Spleen (tissue), 7 donors: ENCODE measurements around the gene RPS27A.

Experiments used
- CTCF ChIP-seq, 11 experiments: fragments of 200-600 bp in 7 of 11; fragments of 450-650 bp in 4 of 11; sonication (generic) in 4 of 11; IDR thresholded peaks in 8 of 11; conservative IDR thresholded peaks in 3 of 11; 1 replicate in 7 of 11; 2 replicates in 4 of 11; pipeline versions ENCODE4 v1.4.0 to v1.8.0; 2016 to 2021; ENCODE audit warnings: antibody characterized with exemption in 11 of 11, inconsistent platforms in 4 of 11, mild to moderate bottlenecking in 1 of 11
- POLR2A ChIP-seq, 3 donors: fragments of 450-650 bp; IDR thresholded peaks; one replicate each; pipeline ENCODE4 v1.5.1; 2017; ENCODE audit warnings: antibody characterized with exemption in 3 of 3, mild to moderate bottlenecking in 1 of 3
- donor health status: DM: no; HTN: no; CAD: no; lungs with moderate emphysema.
- donor health status: DM: no; HTN: no; CAD: no.
- donor health status: DM: no; HTN: no; CAD: no.

DNA sequence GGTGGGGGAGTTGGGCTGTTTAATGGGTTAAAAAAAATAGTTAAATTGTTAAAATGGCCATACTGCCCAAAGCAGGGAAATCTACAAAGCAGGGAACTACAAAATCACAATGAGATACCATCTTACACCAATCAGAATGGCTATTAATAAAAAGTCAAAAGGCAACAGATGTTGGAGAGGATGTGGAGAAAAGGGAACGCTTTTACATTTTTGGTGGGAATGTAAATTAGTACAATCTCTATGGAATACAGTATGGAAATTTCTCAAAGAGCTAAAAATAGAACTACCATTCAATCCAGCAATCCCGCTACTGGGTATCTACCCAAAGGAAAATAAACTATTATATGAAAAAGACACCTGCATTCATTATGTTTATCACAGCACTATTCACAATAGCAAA, 27.5 kb upstream of the RPS27A start:
- TF ChIP-seq CTCF (IDR thresholded peaks at IDR 0.05 in 8 of 11, conservative IDR thresholded peaks at IDR 0.05 in 3 of 11) (no peak), POLR2A (IDR thresholded peaks at IDR 0.05) (no peak)
